HG03159 (cell line): ENCODE data around the gene RELL2.

Experiments used
- ATAC-seq: cut with Tn5 transposase; IDR thresholded peaks from one replicate; pipeline ENCODE4 v1.9.1; 2021; ENCODE audit warnings: mild to moderate bottlenecking, moderate library complexity; ENCODE audit not compliant: unreplicated experiment

Gene RELL2

DNA sequence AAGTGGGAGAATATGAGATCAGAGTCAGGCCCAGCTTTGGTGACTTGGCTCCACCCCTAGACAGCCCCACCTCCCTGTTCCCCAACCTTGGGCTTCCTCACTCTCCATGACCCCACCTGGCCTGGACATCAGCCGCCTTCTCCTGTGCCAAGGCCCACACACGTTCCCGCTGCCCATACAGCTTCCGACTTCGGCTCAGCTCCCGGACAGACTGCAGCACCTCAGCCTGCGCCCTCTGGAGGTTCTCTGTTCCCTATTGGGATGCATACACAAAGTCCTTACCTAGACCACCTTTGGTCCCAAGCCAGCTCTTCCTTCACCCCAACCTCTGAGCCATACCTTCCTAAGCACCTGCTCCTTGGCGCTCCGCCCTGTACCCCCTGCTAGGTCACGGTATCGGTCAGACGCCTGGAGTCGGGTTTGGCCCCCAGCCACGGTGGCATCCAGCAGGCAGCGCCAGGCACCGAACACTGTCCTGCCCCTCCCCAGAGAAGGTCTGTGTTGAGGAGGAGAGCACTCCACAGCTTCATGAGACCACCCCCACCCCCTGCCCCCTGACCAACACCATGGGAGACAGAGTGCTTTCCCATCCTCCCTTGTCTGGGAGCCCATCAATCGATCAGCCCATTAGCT lies 12.4 kb downstream of the RELL2 start:
- ATAC-seq, result no peak

DNA sequence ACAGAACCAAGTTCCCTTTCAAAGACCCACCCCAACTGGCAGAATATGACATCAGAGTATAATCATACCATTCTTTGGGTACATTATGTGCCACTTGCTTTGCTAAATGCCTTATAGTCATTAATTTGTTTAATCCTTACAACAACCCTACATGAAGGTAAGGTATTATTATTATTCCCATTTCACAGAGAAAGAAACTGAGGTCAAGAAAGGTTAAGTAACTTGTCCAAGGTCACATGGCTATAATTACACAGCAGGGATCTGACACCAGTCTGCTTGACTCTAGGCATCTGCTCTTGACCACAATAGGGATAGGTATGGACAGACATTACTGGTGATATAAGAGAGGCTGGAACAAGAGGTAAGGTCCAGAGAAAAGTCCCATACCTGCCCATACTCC lies 13.2 kb downstream of the RELL2 start:
- no peak for ATAC-seq

DNA sequence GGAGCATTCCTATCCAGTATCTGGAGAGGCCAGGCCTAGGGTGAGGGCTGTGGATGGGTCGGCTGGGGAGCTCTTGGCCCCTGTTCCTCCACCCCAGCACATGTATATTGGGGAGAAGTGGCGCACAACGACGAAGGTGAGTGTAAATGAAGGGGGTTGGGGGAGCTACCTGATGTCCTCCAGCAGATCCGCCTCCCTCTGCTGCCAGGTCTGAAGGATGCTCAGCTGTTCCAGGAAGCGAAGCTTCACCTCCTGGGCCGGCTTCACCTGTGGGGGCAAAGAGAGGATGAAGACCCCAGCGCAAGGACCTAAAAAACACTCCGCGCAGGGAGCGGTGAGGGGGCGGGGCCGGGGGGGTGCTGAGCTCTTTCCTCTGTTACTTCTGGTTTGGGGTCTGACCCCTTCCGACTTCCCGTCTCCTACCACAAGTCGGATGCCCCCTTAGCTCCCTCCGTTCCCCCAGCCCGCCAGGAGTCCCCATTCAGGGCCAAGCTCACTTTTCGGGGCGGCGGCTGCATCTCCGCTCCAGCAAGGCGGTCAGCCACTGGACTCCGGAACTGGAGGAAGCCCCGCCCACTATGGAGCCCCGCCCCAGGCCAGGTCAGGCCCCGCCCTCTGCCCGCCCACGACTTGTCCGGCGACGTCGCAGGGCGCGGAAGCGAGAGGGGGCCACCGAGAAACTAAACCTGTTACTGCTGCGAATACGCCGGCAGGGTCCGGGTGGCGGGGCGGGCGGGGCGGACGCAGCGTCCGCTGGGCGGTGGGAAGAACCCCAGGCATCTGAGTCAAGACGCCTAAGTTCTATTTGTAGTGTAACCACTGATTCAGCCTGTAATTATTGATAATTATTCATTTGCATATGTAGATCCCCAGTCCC lies 14.3 kb downstream of the RELL2 start, which contains the start of gene FCHSD1:
TSS of gene FCHSD1 (minus strand) at position 568 of the 877 bp plus-strand sequence. CDS start at position 518, 50 bp downstream.
- peak; percentile 93 for ATAC-seq

DNA sequence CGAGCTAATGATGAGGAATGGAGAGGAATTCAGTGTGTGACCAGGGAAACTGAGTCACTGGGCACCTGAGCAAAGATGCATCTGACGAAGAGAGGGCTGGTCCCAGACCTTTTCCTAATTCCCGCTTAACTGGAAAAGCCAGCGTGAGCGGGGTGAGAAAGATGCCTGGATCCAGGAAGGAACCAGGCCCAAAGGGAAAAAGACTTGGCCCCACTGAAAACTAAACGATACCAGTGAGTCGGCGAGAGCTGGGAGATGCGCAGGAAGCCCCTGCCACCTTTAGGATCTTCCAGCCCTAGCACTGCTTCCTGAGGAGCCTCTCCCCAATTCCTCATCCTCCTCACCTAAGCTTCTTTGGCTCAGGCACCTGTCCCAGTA lies 14.9 kb downstream of the RELL2 start:
- ATAC-seq, result no peak

DNA sequence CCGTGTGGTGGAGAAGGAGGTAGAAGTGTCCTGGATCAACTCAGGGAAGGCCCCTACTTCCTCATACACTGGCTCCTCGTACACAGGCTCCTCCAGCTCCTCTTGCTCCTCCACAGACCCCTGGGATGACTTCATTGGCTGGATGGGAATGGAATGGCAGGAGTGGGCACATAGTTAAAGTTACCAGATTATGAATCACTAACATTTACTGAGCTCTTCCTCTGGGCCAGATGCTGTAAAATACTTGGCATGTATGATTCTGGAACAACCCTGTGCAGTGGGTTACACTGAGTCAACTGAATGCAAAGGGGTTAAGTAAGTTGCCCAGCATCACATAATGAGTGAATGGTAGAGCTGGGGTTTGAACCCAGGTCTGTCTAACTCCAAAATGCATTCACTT lies 17.5 kb downstream of the RELL2 start:
- no peak for ATAC-seq

DNA sequence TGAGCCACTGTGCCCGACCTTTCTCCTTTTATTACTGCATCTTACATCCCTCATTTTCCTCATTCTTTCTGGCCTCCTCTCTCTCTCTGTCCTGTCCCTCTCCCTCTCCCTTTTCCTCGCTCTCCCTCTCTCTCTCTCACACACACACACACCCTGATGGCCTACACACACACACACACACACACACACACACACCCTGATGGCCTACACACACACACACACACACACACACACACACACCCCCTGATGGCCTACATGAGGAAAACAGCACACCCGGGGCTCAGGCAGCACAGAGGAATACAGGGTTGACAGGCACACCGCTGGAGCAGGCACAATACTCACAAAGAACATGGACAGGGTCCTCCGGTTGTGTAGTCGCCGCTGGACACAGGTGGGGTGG lies 18.2 kb downstream of the RELL2 start:
- ATAC-seq, result no peak

DNA sequence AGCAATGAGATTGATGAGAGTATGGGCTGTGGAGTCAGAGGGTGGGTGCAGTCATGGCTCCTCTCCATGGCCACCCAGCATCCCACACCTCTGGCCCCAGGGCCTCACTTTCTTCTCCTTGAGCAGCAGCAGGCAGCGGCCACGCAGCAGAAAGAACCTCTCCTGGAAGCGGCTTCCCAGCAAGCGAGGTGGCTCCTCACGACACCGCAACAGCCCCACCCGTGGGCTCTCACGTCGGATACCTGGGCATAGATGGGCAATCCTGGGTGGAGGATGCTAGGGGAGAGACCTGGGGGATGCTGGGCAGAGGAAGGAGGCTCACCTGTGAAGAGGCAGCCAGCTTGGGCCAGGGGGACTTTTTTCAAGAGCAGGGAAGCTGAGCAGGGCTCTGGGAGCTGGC lies 19.6 kb downstream of the RELL2 start:
- no peak for ATAC-seq

DNA sequence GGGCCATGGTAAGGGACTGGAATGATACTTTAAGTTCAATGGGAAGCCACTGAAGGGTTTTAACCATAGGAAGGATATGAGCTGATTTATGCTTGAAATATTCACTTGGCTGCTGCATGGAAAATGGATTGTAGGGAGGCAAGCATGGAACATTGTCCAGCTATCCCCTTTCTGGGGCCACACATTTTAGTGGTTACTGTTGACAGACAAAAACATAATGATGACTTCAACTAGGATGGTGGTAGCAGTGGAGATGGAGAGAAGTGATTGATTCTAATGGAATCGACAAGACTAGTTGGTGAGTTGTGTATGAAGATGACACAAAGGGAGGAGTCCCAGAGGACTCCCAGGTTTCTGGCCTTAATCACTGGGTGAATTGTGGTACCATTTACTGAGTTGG lies 20.6 kb downstream of the RELL2 start:
- no peak for ATAC-seq

DNA sequence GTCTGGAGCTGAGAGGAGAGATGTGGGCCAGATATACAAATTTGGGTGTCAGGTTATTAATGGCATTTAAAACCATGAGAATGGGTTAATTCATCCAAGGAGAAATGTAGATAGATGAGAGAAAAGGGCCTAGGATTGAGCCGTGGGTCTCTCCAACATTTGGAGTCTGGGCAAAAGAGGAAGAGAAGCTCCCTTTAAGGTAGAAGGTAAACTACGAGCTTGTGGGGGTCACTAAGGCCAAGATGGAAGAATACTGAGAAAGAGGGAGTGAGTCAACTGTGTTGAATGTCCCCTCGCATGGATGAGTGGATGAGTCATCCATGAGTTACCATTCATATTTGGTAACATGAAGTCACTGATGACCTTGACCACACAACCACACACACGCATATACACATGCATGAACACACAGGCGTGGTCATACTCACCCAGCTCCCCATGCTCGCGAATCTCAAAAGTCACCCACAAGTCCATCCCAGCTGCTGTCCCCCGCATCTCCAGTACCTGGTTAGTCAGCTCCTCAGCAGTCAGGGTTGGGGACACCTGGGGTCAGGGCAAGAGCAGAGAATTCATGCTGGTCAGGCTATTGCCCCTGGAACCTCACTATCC lies 21.2 kb downstream of the RELL2 start:
- ATAC-seq, result no peak

DNA sequence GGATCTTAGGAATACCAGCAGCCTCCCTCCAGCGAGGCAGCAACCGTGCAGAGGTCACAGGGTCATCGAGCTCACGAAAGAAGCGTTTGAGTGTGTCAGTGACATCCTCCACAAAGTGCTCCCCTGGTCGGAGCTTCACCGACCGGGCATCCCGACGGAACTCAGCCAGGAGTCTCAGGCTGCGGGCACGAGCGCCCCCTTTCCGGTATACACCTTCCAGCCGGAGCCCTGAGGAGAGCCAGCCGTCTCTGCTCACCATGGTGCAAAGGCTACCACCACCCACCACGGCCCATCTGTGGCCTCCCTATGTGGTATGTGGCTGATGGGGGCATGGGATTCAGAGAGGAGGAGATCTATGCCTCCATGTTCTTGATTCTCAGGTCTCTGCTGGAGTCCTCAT lies 25.2 kb downstream of the RELL2 start:
- no peak for ATAC-seq

DNA sequence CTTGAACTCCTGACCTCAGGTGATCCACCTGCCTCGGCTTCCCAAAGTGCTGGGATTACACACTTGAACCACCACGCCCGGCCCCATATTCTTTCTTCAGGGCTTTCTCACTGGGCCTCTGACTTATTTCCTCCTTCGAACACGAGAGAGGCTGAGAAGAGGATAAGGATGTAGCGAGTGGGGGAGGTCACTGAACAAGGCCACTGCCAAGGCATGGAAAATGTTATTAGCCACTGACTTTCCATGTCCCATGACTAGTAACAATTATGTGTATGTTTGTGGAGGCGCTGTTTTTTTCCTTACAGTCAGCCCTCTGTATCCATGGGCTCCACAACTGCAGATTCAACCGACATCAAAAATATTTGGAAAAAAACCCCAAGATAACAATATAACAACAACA lies 26.7 kb downstream of the RELL2 start:
- ATAC-seq, result no peak

DNA sequence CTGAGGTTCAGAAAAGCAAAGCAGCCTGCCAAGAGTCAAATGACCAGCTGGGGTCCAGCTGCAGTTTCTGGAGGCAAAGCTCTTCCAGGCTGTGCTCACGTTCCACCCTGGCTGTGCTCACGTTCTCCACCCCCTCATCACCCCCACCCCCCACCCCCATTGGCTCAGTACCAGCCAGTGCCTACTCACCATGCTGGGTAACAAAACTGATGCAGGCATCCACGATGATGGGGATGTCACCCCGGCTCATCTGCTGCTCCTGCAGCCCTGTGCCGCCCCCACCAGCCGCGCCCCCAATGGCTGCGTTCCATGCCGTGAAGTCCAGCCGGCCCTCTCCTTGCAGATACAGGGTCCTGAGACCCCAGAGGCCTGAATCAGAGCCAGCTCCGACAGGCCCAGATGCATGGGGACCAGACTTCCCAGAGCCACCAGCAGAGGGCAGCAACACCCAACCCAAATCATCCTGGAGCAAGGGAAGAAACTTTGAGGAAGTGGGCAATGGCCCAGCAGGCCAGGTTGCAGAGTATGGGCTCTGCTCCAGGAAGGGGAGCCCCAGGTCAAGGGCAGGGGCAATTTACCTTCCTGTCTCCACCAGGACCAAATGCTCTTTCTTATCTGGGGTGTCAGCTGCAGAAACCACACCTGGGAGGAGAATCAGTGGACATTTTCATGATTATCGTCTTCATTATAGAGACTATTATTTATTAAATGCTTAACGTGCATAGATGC lies 28.1 kb downstream of the RELL2 start:
- peak; percentile 91 for ATAC-seq

DNA sequence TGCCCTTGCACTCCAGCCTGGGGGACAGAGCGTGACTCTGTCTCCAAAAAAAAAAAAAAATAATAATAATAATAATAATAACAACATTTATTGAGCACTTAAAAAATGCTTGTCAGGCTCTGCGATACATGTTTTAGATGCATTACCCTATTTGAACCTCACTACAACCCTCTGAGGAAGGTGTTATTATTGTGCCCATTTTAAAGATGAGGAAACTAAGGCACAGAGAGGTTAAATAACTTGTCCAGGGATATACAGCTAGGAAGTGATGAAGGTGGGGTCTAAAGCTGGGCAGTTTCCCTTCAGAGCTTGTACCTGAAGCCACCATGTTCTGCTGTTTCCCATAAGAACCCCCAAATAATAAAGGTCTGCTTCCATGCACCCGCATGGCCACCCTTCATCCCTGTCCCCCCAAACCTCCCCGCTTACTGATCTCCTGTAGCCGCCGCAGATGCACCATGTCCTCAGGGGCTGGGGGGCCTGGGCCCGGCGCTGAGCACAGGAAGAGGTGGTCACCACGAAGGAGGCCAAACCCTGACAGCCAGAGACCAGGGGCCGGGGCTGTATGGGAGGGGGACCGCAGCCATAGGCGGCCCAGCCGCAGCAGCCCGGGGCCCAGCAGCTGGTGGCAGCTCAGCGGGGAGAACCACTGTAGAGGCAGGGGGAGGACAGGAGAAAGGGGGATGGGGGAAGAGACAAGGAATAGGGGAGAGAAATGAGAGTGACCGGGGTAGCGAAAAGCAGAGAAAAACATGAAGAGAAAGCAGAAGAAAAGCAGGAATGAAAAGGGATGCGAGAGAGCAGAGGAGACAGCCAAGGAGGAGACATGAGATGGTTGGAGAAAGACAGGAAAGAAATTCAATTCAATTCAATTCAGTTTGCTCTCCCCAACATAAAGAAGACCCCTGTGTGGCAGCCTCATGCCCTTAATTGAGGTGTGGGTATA lies 29.5 kb downstream of the RELL2 start:
- no peak for ATAC-seq

DNA sequence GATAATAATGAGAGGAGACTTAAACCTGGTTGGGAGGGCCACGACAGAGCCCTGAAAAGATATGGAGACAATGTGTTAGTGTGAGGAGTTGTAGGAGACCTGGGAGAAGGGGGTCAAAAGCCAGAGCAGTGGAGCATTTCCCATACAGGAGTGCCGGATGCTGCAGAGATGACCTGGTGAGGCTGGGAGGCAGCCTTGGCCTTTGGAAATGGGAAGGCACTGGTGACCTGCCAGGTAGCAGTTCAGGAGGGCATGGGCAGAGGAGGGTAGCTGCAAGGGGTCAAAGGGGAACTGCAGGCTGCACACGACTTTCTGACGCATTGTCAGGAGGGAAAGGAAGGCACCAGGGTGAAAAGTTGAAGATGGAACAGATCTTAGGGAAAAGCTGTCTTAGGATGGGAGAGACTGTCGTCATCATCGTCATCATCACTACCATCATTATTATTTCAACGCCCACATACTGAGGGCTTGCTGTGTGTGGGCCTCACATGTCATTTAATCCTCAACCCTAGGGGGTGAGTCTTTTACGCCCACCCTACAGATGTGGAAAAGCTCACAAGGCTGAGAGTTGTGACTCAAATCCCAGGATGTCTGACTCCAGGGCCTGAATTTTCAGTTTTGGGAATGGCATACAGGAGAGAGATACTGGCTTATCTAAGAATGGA lies 31.9 kb downstream of the RELL2 start:
- ATAC-seq, result no peak

DNA sequence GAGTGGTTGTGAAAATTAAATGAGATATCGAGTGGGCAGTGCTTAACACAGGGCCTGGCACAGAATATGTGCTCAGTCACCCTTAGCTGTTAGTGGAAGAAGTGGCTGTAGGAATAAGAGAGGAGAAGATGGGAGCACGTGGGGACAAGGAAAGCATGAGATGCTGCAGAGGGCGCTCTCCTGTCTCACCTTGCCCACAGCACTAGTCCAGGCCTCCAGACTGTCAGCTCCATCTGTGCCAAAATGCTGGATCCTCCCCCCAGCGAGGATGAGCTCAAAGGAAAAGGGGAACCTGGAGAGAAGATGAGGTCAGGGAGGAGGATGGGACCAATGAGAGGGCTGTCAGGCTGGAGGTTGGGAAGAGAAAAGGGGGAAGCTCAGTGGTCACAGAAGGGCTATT lies 32.7 kb downstream of the RELL2 start:
- ATAC-seq, result no peak

DNA sequence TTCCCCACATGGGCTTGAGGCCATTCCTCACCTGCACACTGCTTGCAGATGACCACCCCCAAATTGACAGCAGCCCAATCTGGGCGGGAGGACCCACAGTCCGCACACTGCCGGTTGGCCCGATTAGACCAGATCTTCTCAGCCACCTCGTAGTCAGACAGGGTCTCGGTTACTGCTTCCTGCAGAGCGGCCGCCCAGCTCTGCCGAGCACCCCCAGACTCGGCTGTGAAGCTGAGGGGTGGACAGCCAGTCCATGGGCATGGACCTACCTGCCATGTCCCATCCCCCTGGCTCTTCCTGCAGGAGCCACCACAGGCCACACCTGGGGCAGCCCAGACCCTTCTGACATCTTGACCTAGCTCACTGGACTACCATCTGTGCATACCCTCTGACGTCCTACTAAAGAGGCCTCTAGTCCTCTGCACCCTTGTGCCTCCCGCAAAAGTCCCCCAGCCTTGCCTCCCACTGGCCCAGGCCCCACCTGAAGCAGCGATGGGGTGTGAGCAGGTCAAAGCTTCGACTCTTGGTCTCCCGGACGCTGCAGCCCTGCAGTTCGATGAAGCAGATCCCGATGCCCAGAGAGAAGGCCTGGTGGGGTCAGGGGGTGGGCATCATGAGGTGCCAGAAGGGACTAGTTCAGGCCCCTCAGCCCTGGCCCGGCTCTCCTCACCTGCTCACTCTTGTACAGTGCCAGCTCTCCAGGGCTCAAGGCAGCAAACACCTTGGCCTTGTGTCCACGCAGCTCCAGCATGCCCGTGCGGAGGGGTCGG lies 35.5 kb downstream of the RELL2 start:
- ATAC-seq, result no peak

DNA sequence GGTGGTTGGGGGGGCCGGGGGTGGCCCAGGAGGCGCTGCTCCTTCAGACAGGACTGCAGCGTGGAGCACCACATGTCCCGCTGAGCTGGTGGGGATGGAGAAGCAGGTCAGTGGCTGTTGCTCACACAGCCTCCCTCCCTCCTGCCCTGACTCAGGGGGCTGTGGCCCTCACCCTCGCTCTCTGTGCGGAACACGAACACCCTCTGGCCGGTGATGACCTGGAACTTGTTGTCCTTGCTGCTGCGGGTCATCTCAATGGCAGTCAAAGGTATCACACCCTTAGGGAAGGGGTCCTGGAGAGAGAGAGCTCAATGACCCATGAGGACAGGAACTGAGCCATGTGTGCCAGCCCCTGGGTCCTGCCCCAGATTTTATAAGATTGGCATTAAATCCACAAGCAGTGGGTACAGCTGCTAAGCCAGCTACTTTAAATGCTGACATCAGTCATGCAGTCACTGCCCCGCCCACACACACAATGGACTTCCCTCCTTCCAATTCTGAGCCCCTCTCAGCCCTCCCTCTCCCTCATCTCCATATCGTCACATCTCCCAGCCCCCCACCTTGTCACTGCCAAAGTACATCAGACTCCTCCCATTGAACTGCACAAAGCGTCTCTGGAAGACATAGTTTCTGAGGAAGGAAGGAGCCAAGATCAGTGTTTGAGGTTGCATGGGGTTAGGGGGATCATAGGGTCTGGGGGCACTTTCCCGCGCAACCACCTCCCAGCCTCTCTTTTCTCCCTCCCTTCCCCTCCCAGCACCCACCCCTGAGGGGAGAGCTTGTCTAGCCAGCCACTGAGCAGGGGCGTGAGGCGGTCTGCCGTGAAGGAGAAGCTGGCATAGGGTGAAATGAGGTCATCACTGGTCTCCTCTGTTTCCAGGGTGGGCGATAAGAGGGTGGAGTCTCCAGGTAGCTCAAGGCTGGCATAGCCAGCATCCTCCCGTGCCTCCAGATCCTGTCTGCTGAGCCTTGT lies 36.3 kb downstream of the RELL2 start:
- ATAC-seq, result no peak

DNA sequence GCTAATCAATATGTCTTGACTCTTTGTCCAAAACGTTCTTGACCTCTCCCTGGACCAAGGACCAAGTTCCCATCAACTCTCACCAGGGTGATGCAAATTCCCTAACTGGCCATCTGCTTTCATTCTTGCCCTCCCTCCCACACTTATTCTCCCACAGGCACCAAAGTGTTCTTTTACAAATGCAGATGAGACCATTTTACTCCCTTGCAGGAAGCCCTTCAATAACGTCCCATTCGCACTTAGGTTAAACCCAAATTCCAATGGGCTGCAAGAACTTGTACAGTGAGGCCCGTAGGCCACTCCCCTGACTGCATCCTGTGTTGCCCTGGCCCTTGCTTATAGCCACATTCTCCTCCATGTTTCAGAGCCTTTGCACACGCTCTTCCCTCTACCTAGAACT lies 38.0 kb downstream of the RELL2 start:
- ATAC-seq, result no peak
